Left ventricle myocardium inferior (tissue), 1 donor: ENCODE results near the gene C6orf58. TPM values are rescaled to one million over a fixed set of nuclear protein-coding genes. Genes with fewer than 3 reads are reported as not detected.

Experiments
- DNase-seq: peaks from one replicate; pipeline ENCODE4 v3.0.0-alpha.2; 2020
- H3K27ac ChIP-seq: fragments of 200-600 bp; replicated peaks from 2 replicates; pipeline ENCODE4 v1.8.0; 2021
- H3K27me3 ChIP-seq: fragments of 200-600 bp; 2 replicates; pipeline ENCODE4 v1.8.0; 2021; ENCODE audit warnings: low read depth
- H3K36me3 ChIP-seq: fragments of 200-600 bp; 2 replicates; pipeline ENCODE4 v1.8.0; 2021
- H3K4me1 ChIP-seq: fragments of 200-600 bp; 2 replicates; pipeline ENCODE4 v1.8.0; 2021
- H3K4me3 ChIP-seq: fragments of 200-600 bp; 2 replicates; pipeline ENCODE4 v1.8.0; 2021; ENCODE audit warnings: mild to moderate bottlenecking, moderate library complexity
- H3K9me3 ChIP-seq: fragments of 200-600 bp; replicated peaks from 2 replicates; pipeline ENCODE4 v1.8.0; 2021
- CTCF ChIP-seq: fragments of 200-600 bp; IDR thresholded peaks from 2 replicates; pipeline ENCODE4 v1.8.0; 2021; ENCODE audit warnings: antibody characterized with exemption, mild to moderate bottlenecking, borderline replicate concordance
- intact Hi-C: fragments of 100-400 bp; cut with micrococcal nuclease; formaldehyde crosslinking; loops from one replicate; pipeline ENCODE4 v1.11.0; 2022
- long read RNA-seq: library from polyadenylated mRNA; unstranded; transcript quantifications from one replicate; pipeline ENCODE4 v2.0.0, GENCODE V29; 2021
- total RNA-seq: library from RNA; stranded (reverse); fragmentation: NEBNext Ultra II Directional; extraction: Animal tissue kit (Norgen Biotek cat#: 25700); gene quantifications from one replicate; pipeline ENCODE4 v1.2.1, GENCODE V29; 2021
- donor health status: DM: no; HTN: yes; CAD: no; lungs with severe emphysema.

Gene C6orf58
- not detected for total RNA-seq
- long read RNA-seq, partial matches to known transcripts: 0 of 1 reads
- long read RNA-seq, other reads (novel, unspliced or antisense): 1 of 1 reads

DNA sequence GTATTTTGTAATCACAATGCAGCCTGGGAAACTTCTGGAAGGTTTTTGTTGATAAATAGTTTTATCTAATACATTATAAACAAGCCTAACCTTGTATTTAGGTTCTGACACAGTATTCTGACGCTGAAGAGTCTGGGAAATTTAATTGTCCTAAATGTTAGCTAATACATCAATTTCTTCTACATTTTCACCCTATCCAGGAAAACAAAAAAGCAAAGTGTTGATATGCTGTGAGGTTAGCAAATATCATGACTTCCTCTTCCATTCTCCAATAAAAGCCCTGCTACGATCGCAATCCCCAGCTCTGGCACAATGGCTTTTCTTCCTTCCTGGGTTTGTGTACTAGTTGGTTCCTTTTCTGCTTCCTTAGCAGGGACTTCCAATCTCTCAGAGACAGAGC, at the start of gene C6orf58:
Gene C6orf58 (plus strand): TSS at position 301 of the 400 bp plus-strand sequence. CDS start 12 bp downstream, at position 313.
- no peak for TF ChIP-seq CTCF
- Histone ChIP-seq H3K4me3 (no peak within 1 kb of the TSS), H3K9me3 (no peaks in the 10 kb centered on the region), H3K27me3 (no peaks in the 10 kb centered on the region), H3K4me1 (no peaks in the 10 kb centered on the region), H3K36me3 (no peaks in the 10 kb centered on the region), H3K27ac (no peak within 1 kb of the TSS)
- DNase-seq: no peak
- intact Hi-C loops: no loop called here

- H3K36me3 ChIP-seq: no peaks in the 10 kb centered on the region
- H3K4me3 ChIP-seq: no peak overlapping the region
- no peak for DNase-seq
- H3K27me3 ChIP-seq: peaks cover 54% of the 10 kb centered on the region
- intact Hi-C loops: loop anchor here (10.0 kb wide), 1 partner anchor 228 kb away; no protein-coding TSS in a partner anchor
- no peak overlapping the region for H3K27ac ChIP-seq
- H3K4me1 ChIP-seq: no peaks in the 10 kb centered on the region
- H3K9me3 ChIP-seq: no peaks in the 10 kb centered on the region
- TF ChIP-seq CTCF: no peak
Measured at GRCh38 chr6:127533011-127533410, 44.0 kb upstream of the C6orf58 start.

DNA sequence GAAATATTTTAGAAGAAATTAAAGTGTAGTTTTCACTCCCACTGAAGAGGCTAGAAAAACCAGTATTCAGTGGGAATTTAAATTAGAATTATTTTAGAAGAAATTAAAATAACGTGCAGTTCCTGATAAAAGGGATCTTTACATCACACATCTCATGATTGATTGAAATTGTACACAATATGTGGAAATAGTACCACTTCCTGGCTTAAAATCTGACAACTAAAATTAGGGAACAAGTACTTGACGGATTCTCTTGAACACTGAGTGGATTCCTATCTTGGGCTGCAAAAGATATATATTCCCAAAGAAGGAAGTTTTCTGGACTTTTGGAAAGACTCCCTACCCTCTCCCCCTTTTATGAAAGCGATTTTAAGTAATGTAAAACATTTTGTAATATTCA, 43.2 kb upstream of the C6orf58 start:
- DNase-seq: no peak
- TF ChIP-seq CTCF: no peak
- H3K36me3 ChIP-seq: no peaks in the 10 kb centered on the region
- no peak overlapping the region for H3K4me3 ChIP-seq
- no peaks in the 10 kb centered on the region for H3K9me3 ChIP-seq
- no peaks in the 10 kb centered on the region for H3K4me1 ChIP-seq
- no peak overlapping the region for H3K27ac ChIP-seq
- H3K27me3 ChIP-seq: peaks cover 54% of the 10 kb centered on the region
- intact Hi-C loops: loop anchor here (10.0 kb wide), 1 partner anchor 229 kb away; no protein-coding TSS in a partner anchor

DNA sequence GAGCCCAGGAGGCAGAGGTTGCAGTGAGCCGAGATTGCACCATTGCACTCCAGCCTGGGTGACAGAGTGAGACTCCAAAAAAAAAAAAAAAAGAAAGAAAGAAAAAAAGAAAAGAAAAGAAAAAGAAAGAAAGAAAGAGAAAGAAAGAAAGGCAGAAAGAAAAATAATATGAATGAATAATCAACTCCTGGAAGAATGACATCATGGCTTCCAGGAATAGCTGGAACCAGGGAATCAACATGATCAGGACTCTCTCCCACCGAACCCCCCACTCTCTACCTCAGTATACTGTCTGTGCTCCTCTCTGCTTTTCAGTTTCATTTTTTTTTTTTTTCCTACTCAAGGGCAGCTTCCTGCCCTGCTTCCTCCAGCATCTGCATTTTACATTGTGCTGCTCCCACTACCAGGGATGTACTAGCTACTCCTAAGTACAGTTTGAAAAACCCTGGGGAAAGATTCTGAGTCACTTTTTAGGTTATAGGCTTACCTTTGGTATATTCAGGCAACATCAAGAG, 38.2 kb upstream of the C6orf58 start:
- no peak for TF ChIP-seq CTCF
- H3K4me1 ChIP-seq: no peaks in the 10 kb centered on the region
- no peak overlapping the region for H3K4me3 ChIP-seq
- intact Hi-C loops: loop anchor here (5.0 to 10.0 kb wide), 2 partner anchors 72 to 234 kb away; no protein-coding TSS in a partner anchor
- peaks cover 33% of the 10 kb centered on the region for H3K27me3 ChIP-seq
- DNase-seq: no peak
- no peaks in the 10 kb centered on the region for H3K9me3 ChIP-seq
- no peaks in the 10 kb centered on the region for H3K36me3 ChIP-seq
- H3K27ac ChIP-seq: no peak overlapping the region

DNA sequence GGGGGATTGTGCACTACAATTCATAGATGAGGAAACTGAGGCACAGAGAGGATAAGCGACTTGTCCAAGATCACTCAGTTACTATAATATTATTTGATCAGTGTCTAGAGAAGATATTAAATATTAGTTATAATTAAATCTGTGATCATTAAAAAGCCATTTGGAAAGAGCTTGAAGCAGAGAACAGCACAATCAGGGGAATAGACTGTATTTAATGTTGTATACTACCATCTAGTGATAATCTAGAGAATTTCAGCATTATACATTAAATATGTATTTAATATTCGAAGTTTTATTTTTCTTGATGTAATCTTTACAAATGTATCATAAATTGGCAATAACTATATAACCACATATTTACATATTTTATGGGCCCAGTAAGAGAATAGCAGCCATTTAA, 37.7 kb upstream of the C6orf58 start:
- Histone ChIP-seq H3K4me1 (no peaks in the 10 kb centered on the region), H3K36me3 (no peaks in the 10 kb centered on the region), H3K27ac (no peak overlapping the region), H3K27me3 (peaks cover 30% of the 10 kb centered on the region), H3K4me3 (no peak overlapping the region), H3K9me3 (no peaks in the 10 kb centered on the region)
- no peak for DNase-seq
- intact Hi-C loops: loop anchor here (5.0 to 10.0 kb wide), 2 partner anchors 72 to 234 kb away; no protein-coding TSS in a partner anchor
- TF ChIP-seq CTCF: peak; percentile 49
